Left renal cortex interstitium (tissue), 4 donors: ENCODE data around the gene WDR6. TPM values are rescaled to one million over a fixed set of nuclear protein-coding genes. Genes with fewer than 3 reads are reported as not detected.

Source experiments
- DNase-seq, 4 donors: peaks; one replicate each; pipeline ENCODE4 v3.0.0-alpha.2; 2013; ENCODE audit warnings: low read depth in 4 of 4, low spot score in 2 of 4, missing footprints in 1 of 4
- polyA plus RNA-seq, 4 donors: library from polyadenylated mRNA; unstranded; fragments of 120-200 nt; gene quantifications; one replicate each; pipeline ENCODE4 v1.2.1, GENCODE V29; 2013; ENCODE audit not compliant: insufficient read length in 4 of 4

Gene WDR6
- polyA plus RNA-seq, 4 donors: 155 to 242 (median 204) TPM

GRCh38 chr3:49012441-49013017 is 5.3 kb downstream of the WDR6 start:
- no peak for DNase-seq

DNA sequence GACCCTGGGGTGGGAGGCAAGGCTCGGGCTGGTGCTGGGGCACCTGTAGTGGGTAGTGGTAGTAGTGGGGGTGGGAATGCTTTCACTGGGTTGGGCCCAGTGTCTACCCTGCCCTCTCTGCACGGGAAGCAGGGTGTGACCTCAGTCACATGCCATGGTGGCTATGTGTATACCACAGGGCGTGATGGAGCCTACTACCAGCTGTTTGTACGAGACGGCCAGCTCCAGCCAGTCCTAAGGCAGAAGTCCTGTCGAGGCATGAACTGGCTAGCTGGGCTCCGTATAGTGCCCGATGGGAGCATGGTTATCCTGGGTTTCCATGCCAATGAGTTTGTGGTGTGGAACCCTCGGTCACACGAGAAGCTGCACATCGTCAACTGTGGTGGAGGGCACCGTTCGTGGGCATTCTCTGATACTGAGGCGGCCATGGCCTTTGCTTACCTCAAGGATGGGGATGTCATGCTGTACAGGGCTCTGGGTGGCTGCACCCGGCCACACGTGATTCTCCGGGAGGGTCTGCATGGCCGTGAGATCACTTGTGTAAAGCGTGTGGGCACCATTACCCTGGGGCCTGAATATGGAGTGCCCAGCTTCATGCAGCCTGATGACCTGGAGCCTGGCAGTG is 6.0 kb downstream of the WDR6 start:
- no peak for DNase-seq

GRCh38 chr3:49013738-49014660 is 6.8 kb downstream of the WDR6 start:
- DNase-seq: no peak

DNA sequence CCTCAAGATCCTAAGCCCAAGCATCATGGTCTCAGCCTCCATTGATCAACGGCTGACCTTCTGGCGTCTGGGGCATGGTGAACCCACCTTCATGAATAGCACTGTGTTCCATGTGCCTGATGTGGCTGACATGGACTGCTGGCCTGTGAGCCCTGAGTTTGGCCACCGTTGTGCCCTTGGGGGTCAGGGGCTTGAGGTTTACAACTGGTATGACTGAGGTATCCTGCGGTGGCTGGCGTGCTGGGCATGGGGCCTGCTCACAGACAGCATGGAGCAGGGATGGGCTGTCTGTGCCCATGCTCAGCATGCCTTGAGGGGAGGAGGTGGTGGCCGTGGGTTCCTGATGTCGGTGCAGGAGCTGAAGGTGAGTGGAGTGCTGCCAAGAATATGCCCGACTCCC is 7.9 kb downstream of the WDR6 start:
- DNase-seq: no peak

- DNase-seq: no peak
These were observed 8.6 kb downstream of the WDR6 start for GRCh38 chr3:49015765-49016164.

DNA sequence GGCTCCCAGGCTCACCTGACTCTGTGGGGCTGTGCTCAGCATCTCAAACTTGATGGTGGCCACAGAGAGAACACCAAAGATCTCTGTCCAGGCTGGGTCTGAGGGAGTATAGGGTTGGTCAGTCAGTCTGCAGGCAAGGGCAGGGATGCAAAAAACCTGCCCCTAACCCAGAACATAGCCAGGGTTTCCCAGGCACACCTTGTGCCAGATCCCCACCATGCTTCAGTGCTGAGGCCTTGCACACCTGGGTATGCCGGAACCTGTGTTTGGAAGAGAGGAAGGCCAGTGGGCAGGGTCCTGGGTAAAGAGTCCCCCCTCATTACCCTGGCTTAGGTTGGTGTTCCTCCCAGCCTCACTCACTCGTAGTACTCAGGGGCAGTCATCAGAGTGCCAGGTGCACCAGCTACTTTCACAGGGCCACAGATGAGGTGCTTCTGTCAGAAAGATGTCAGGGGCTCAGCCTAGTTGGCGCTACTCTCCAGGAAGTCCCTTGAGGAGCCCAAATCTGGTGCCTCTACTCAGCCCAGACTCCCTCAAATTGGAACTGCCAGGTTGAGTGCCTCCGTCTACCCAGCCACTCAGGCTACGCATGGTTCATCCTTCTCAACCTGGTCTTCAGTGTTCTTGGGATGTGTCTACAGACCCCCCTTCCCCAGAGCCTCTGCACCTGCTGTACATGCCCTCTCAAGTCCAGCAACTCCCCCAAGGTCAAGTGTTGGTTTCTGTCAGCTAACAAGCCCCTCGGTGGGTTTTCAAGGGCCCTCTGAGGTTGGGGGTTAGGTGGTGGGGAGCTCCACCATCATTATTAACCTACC is 9.4 kb downstream of the WDR6 start:
- DNase-seq: no peak

GRCh38 chr3:49017229-49017970 is 10.2 kb downstream of the WDR6 start:
- no peak for DNase-seq

GRCh38 chr3:49017971-49018706 is 10.9 kb downstream of the WDR6 start, which contains the start of gene DALRD3:
Gene DALRD3, minus strand, starts transcription at chr3:49018580. Its CDS starts 16 bp downstream, at chr3:49018564.
- peak in 1 of 4 donors; percentile 71 for DNase-seq

GRCh38 chr3:49018707-49019006 is 11.5 kb downstream of the WDR6 start:
- no peak for DNase-seq

DNA sequence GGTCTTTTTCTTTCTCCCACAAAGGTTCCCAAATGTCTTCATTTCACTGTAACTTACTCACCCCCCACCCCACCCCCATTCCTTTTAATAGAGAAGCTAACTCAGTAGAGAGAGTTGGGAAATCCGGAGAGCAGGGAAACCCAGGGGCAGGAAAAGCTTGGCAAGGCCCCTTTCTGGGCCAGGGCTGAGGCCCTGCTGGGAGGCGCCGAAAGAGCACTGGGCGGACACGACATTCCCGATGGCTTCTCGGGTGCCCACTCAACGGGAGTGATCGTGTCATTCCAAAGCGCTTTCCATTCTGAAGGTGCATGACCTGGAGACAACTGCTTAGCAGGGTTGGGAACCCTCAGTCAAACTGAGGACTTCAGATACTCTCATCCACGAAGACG is 12.7 kb downstream of the WDR6 start:
- DNase-seq: no peak

DNA sequence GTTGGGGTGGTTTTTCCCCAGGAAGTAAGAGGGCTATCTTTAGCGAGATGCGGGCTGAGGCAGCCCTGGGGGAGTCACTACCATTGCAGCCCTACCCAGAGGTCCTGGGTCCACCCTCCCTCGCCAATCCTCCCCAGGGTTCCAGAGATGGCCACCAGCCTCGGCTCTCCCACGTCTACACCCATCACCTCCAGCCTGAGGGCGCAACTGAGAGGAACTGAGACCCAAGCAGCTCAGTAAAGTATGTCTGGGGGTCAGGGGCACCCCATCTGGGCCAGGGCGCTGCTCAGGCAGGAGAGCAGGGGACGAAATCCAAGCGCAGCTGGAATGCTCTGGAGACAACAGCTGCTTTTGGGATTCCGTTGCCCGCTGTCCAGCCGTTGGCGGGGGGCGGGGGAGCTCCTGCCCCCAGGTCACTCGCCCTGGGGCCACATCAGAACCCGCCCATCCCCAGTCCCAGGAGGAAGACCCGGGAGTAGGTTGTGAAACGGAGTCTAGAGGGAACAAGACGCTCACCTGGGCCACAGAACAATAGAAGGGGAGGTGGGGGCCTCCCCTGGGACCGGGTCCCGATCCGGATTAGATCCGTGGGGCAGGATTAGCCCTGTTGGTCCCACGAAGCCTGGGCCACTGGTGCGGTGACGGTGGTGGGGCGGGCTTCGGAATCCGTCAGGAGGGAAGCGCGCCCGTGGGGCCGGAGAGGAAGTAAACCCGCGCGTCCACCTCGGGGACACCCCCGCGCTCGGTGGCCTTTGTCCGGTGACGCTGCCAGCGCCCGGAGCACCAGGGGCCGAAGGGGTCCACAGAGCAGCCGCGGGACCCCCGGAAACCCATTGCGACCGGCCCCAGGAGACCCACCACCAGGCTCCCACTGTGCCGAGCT is 13.4 kb downstream of the WDR6 start:
- no peak for DNase-seq

- peak; percentile 91 to 97 (median 96) for DNase-seq
These were observed 14.1 kb downstream of the WDR6 start for GRCh38 chr3:49021213-49021812.

GRCh38 chr3:49021813-49022687 is 14.9 kb downstream of the WDR6 start, which contains the start of gene NDUFAF3:
Gene NDUFAF3, plus strand, starts transcription at chr3:49022121. Its CDS starts 24 bp downstream, at chr3:49022145.
- peak; percentile 81 to 86 (median 85) for DNase-seq

DNA sequence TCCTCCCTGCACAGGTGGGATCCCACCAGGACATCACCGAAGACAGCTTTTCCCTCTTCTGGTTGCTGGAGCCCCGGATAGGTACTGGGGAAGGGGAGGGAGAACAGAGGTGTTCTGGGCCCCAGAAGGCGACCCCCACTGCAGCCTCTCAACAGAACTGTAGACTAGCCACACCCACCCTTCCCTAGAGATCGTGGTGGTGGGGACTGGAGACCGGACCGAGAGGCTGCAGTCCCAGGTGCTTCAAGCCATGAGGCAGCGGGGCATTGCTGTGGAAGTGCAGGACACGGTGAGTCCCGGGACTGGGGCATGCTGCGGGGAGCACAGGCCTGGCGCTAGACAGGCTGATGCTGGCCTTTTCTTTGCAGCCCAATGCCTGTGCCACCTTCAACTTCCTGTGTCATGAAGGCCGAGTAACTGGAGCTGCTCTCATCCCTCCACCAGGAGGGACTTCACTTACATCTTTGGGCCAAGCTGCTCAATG is 15.5 kb downstream of the WDR6 start:
- no peak for DNase-seq

- DNase-seq: no peak
These were observed 16.6 kb downstream of the WDR6 start for GRCh38 chr3:49023775-49024174.

GRCh38 chr3:49024449-49024848 is 17.3 kb downstream of the WDR6 start:
- no peak for DNase-seq
